K562 (cell line): Measurements from ENCODE around the gene GUCY1A1. TPM values are rescaled to one million over a fixed set of nuclear protein-coding genes. Genes with fewer than 3 reads are reported as not detected.

Experiments
- ATAC-seq: fragments of 200-7000 bp; cut with Tn5 transposase; 3 replicates; pipeline ENCODE4 v1.9.1; 2020; ENCODE audit warnings: moderate library complexity
- BruUV-seq: library from RNA; stranded (reverse); fragments of 400-500 nt; replicated peaks from 2 replicates; lab custom pipeline; 2021; lab: Mats Ljungman, UMichigan
- CTCF ChIA-PET: fragments of 300-600 bp; formaldehyde crosslinking; extraction: SDS; loops from one replicate; lab custom pipeline; 2021; ENCODE audit warnings: low intra/inter-chr PET ratio; lab: Yijun Ruan, JAX
- POLR2A ChIA-PET: fragments of 300-600, 350-650 bp; sonication (Branson Sonifier 250); formaldehyde crosslinking; extraction: SDS; loops from one replicate; lab custom pipeline; 2021; ENCODE audit warnings: antibody characterized with exemption, inconsistent platforms; lab: Yijun Ruan, JAX
- DNase-seq, 4 experiments: peaks; one replicate each; pipeline versions ENCODE4 v3.0.0 to v3.0.0-alpha.2; 2011 to 2018; ENCODE audit warnings: low spot score in 3 of 4, mixed read lengths in 3 of 4; ENCODE audit errors: extremely low read depth in 1 of 4
- FAIRE-seq: peaks from 2 replicates; lab custom pipeline; 2011; peaks lifted over from hg19 to GRCh38; lab: Jason Lieb, UNC
- H2AFZ ChIP-seq: 2 replicates; pipeline ENCODE4 v1.6.0; 2011; ENCODE audit warnings: low read depth, low read length, control low read depth, inconsistent platforms
- H3K27ac ChIP-seq: fragments of 200-600 bp; 3 replicates; pipeline ENCODE4 v1.8.0; 2011; ENCODE audit warnings: low read depth, mild to moderate bottlenecking, control low read depth, inconsistent platforms, low read length, moderate library complexity, mixed read lengths; ENCODE audit errors: extremely low read depth
- H3K27me3 ChIP-seq, 2 experiments: fragments of 300-600 bp in 1 of 2; 2 replicates in 1 of 2; 3 replicates in 1 of 2; pipeline versions ENCODE4 v1.6.0 to v1.8.0; 2011; ENCODE audit warnings: inconsistent platforms in 2 of 2, low read length in 2 of 2, mild to moderate bottlenecking in 1 of 2, mixed read lengths in 1 of 2, moderate library complexity in 1 of 2; ENCODE audit not compliant: control insufficient read depth in 2 of 2, insufficient read depth in 2 of 2
- H3K36me3 ChIP-seq: fragments of 300-600 bp; 3 replicates; pipeline ENCODE4 v1.8.0; 2011; ENCODE audit warnings: mild to moderate bottlenecking, low read length, inconsistent platforms; ENCODE audit not compliant: control insufficient read depth, insufficient read depth
- H3K4me1 ChIP-seq, 2 experiments: fragments of 200-600 bp in 1 of 2; replicated peaks in 1 of 2; 2 replicates in 1 of 2; 3 replicates in 1 of 2; pipeline versions ENCODE4 v1.5.1 to v1.8.0; 2011; ENCODE audit warnings: inconsistent platforms in 2 of 2, low read length in 2 of 2, mild to moderate bottlenecking in 1 of 2, mixed read lengths in 1 of 2, moderate library complexity in 1 of 2; ENCODE audit not compliant: control insufficient read depth in 2 of 2, insufficient read depth in 2 of 2
- H3K4me2 ChIP-seq: 2 replicates; pipeline ENCODE4 v1.6.1; 2011; ENCODE audit warnings: low read length, control low read depth, inconsistent platforms, mixed read lengths; ENCODE audit not compliant: insufficient read depth
- H3K4me3 ChIP-seq: fragments of 200-600 bp; sonication (generic), shearing (Covaris generic); 2 replicates; pipeline ENCODE4 v1.5.1; 2016; ENCODE audit warnings: control low read depth, inconsistent platforms
- H3K79me2 ChIP-seq: fragments of 200-600 bp; 3 replicates; pipeline ENCODE4 v1.8.0; 2011; ENCODE audit warnings: low read length, inconsistent platforms; ENCODE audit not compliant: control insufficient read depth, insufficient read depth
- H3K9ac ChIP-seq, 2 experiments: 2 replicates each; pipeline versions ENCODE4 v1.6.0 to v1.6.1; 2011; ENCODE audit warnings: low read depth in 2 of 2, low read length in 2 of 2, control low read depth in 1 of 2, inconsistent platforms in 1 of 2, mild to moderate bottlenecking in 1 of 2, mixed read lengths in 1 of 2; ENCODE audit not compliant: insufficient read depth in 1 of 2
- H3K9me1 ChIP-seq: one replicate; pipeline ENCODE4 v1.6.0; 2011; ENCODE audit warnings: inconsistent platforms, mild to moderate bottlenecking, low read length, moderate library complexity; ENCODE audit not compliant: control insufficient read depth, insufficient read depth
- H3K9me3 ChIP-seq: replicated peaks from 2 replicates; pipeline ENCODE4 v1.5.1; 2011; ENCODE audit warnings: low read depth, low read length, inconsistent platforms; ENCODE audit not compliant: control insufficient read depth, insufficient read depth
- H4K20me1 ChIP-seq: replicated peaks from 2 replicates; pipeline ENCODE4 v1.6.1; 2011; ENCODE audit warnings: low read length, inconsistent platforms, mixed read lengths; ENCODE audit not compliant: control insufficient read depth, insufficient read depth
- CEBPG ChIP-seq, 3 experiments: fragments of 200-800 bp in 1 of 3; sonication (Bioruptor generic) in 1 of 3; sonication (generic) in 1 of 3; formaldehyde crosslinking in 1 of 3; IDR thresholded peaks in 2 of 3; conservative IDR thresholded peaks in 1 of 3; 2 replicates each; pipeline versions ENCODE4 v1.6.1 to v1.8.0; 2016 to 2022; ENCODE audit warnings: missing compliant biosample characterization in 2 of 3, missing genetic modification characterization in 2 of 3, mild to moderate bottlenecking in 1 of 3, missing genetic modification reagents in 1 of 3
- EHMT2 ChIP-seq: fragments of 450-650 bp; IDR thresholded peaks from 2 replicates; pipeline ENCODE4 v1.6.1; 2018; ENCODE audit warnings: antibody characterized with exemption
- ELF4 ChIP-seq: fragments of 450-650 bp; formaldehyde crosslinking; IDR thresholded peaks from 2 replicates; pipeline ENCODE4 v1.4.0; 2022; ENCODE audit warnings: missing genetic modification characterization
- GATAD2A ChIP-seq: fragments of 450-650 bp; IDR thresholded peaks from 2 replicates; pipeline ENCODE4 v1.6.1; 2017
- MXI1 ChIP-seq: IDR thresholded peaks from 2 replicates; pipeline ENCODE4 v1.6.1; 2011; ENCODE audit warnings: low read depth, mild to moderate bottlenecking, improper control_type of control experiment, low read length
- NCOA6 ChIP-seq: fragments of 450-650 bp; IDR thresholded peaks from 2 replicates; pipeline ENCODE4 v1.6.1; 2017; ENCODE audit warnings: mild to moderate bottlenecking
- NFE2L1 ChIP-seq: fragments of 450-650 bp; IDR thresholded peaks from 2 replicates; pipeline ENCODE4 v1.6.1; 2016; ENCODE audit warnings: missing genetic modification characterization, low read depth, mild to moderate bottlenecking, missing compliant biosample characterization, moderate library complexity, borderline replicate concordance
- NFYB ChIP-seq: IDR thresholded peaks from 2 replicates; pipeline ENCODE4 v1.6.1; 2011; ENCODE audit warnings: mild to moderate bottlenecking, moderate library complexity; ENCODE audit not compliant: insufficient read length; ENCODE audit errors: extremely low read depth
- POLR2A ChIP-seq: fragments of 450-650 bp; conservative IDR thresholded peaks from 2 replicates; pipeline ENCODE4 v1.6.1; 2016
- POLR3G ChIP-seq: IDR thresholded peaks from 2 replicates; pipeline ENCODE4 v1.6.1; 2011; ENCODE audit not compliant: insufficient read length, insufficient replicate concordance; ENCODE audit errors: extremely low read depth
- PYGO2 ChIP-seq: fragments of 450-650 bp; IDR thresholded peaks from 2 replicates; pipeline ENCODE4 v1.6.1; 2016; ENCODE audit warnings: mild to moderate bottlenecking, missing genetic modification characterization, moderate library complexity, missing compliant biosample characterization
- RBM17 ChIP-seq: fragments of 200-400 bp; formaldehyde crosslinking; IDR thresholded peaks from 2 replicates; pipeline ENCODE4 v1.6.1; 2017; ENCODE audit warnings: low read depth, mild to moderate bottlenecking, low read length, borderline replicate concordance
- ZNF407 ChIP-seq: fragments of 450-650 bp; IDR thresholded peaks from 2 replicates; pipeline ENCODE4 v1.6.1; 2016; ENCODE audit warnings: low read depth
- ZNF57 ChIP-seq: fragments of 450-650 bp; formaldehyde crosslinking; IDR thresholded peaks from 2 replicates; pipeline ENCODE4 v1.4.0; 2020; ENCODE audit warnings: mild to moderate bottlenecking, moderate library complexity
- WGBS: fragments of 100-300 bp; shearing (Covaris generic); methylation state at CpG from one replicate; pipeline ENCODE4 v1.1.6; 2016; ENCODE audit warnings: low coverage, mixed read lengths; ENCODE audit not compliant: insufficient coverage; ENCODE audit errors: missing lambda C conversion rate; 5-methylcytosine and 5-hydroxymethylcytosine counted together
- in situ Hi-C: fragments of 300-500 bp; cut with MboI; formaldehyde crosslinking; loops from 4 replicates; pipeline ENCODE4 v1.15.0; 2018; ENCODE audit warnings: inconsistent platforms, mixed read lengths
- intact Hi-C: fragments of 100-400 bp; cut with micrococcal nuclease; formaldehyde crosslinking; loops from 2 replicates; pipeline ENCODE4 v1.14.2; 2022
- polyA plus RNA-seq, 8 experiments: library from polyadenylated mRNA; depleted of rRNA in 4 of 8; stranded (reverse) in 5 of 8; unstranded in 3 of 8; fragments of >200 nt; fragmentation: Nextera tagmentation in 2 of 8; fragmentation: Illumina TruSeq in 1 of 8; extraction: Ambion mirVana in 2 of 8; extraction: Trizol in 1 of 8; gene quantifications; 2 replicates each; pipeline versions ENCODE4 v1.2.1 to v1.2.3, GENCODE V29; 2011 to 2014; ENCODE audit warnings: inconsistent platforms in 1 of 8, missing spikeins in 1 of 8
- total RNA-seq, 7 experiments: library from RNA; depleted of rRNA in 6 of 7; stranded (reverse); fragments of >200 nt in 6 of 7; fragmentation: Illumina TruSeq in 2 of 7; extraction: Trizol in 2 of 7; gene quantifications; 2 replicates each; pipeline versions ENCODE4 v1.2.1 to v1.2.3, GENCODE V29; 2011 to 2021; ENCODE audit warnings: low replicate concordance in 1 of 7

The GUCY1A1 gene
- total and polyA plus RNA-seq, 9 of the 15 experiments (the other 6 are each of a cell fraction or from before 2014, with no cell fraction given): not detected

- H3K9ac ChIP-seq: no peak overlapping the region
- no peak overlapping the region for H3K4me2 ChIP-seq
- H3K27ac ChIP-seq: no peak overlapping the region
- H3K27me3 ChIP-seq: no peaks in the 10 kb centered on the region
- BruUV-seq: no TSS peak
- no peaks in the 10 kb centered on the region for H3K79me2 ChIP-seq
- in situ Hi-C loops: no loop called here
- no peaks in the 10 kb centered on the region for H3K9me3 ChIP-seq
- FAIRE-seq (no peak), DNase-seq (no peak), ATAC-seq (no peak)
- H4K20me1 ChIP-seq: no peaks in the 10 kb centered on the region
- intact Hi-C loops: no loop called here
- ChIA-PET POLR2A (no interaction called here), CTCF (no interaction called here)
- H3K9me1 ChIP-seq: no peaks in the 10 kb centered on the region
- WGBS: 18% methylated on average over 22 of the region's 71 CpGs
- H3K4me3 ChIP-seq: no peak overlapping the region
- H3K4me1 ChIP-seq: no peaks in the 10 kb centered on the region
- H3K36me3 ChIP-seq: no peaks in the 10 kb centered on the region
- H2AFZ ChIP-seq: no peak overlapping the region
- no peak for TF ChIP-seq NCOA6
- TF ChIP-seq CEBPG (CRISPR knock-in tag; IDR thresholded peaks at IDR 0.05): no peak
- no peak for TF ChIP-seq CEBPG (tag; conservative IDR thresholded peaks at IDR 0.05 in 1 of 2, IDR thresholded peaks at IDR 0.05 in 1 of 2)
- no peak for TF ChIP-seq RBM17
- TF ChIP-seq NFE2L1 (tag): no peak
- no peak for TF ChIP-seq ZNF407
- no peak for TF ChIP-seq GATAD2A
- no peak for TF ChIP-seq EHMT2
- no peak for TF ChIP-seq PYGO2
- no peak for TF ChIP-seq NFYB
- no peak for TF ChIP-seq MXI1
- TF ChIP-seq POLR2A: no peak
- TF ChIP-seq POLR3G: no peak
- no peak for TF ChIP-seq ZNF57 (CRISPR knock-in tag)
- TF ChIP-seq ELF4 (CRISPR knock-in tag): no peak
Measured at GRCh38 chr4:155667568-155668511, 1.2 kb downstream of the GUCY1A1 start.
